ENCODE results near the gene INTS11. TPM values are rescaled to one million over a fixed set of nuclear protein-coding genes. Genes with fewer than 3 reads are reported as not detected.

Gene INTS11
- total and polyA plus RNA-seq, 2 experiments from 2014 or later, result 75.8 to 124 TPM

DNA sequence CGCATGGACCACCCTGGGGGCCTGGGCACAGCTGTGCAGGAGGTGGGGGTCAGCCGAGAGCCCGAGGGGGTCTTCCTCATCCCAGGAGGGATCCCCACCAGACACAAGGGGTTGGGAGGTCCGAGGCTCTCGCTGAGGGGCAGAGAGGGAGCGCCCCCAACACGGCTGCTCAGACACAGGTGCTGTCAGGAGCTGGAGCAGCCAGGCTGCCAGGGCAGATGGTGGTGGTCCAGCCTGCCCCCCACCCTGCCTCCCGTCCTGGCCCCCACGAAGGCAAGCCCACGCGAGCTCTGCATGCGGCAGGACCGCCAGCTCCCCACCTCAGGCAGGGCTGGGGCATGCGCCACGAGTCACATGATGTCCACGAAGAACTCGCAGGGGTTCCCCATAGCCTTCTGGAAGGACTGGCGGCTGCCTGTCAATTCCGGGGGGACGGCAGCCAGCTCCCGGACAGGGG, 11.4 kb upstream of the INTS11 start:
- H3K4me1 ChIP-seq (ENCODE audit: low read depth), result no peaks in the 10 kb centered on the region
- H3K9me3 ChIP-seq (ENCODE audit: low read depth), result no peaks in the 10 kb centered on the region
- no peak overlapping the region for H3K27ac ChIP-seq
- H3K36me3 ChIP-seq, result peaks cover 2% of the 10 kb centered on the region
- no peaks in the 10 kb centered on the region for H3K27me3 ChIP-seq
- no peak for DNase-seq (ENCODE audit: low read depth in 1 of 2, low spot score in 1 of 2)
- TF ChIP-seq, protein P1, sequence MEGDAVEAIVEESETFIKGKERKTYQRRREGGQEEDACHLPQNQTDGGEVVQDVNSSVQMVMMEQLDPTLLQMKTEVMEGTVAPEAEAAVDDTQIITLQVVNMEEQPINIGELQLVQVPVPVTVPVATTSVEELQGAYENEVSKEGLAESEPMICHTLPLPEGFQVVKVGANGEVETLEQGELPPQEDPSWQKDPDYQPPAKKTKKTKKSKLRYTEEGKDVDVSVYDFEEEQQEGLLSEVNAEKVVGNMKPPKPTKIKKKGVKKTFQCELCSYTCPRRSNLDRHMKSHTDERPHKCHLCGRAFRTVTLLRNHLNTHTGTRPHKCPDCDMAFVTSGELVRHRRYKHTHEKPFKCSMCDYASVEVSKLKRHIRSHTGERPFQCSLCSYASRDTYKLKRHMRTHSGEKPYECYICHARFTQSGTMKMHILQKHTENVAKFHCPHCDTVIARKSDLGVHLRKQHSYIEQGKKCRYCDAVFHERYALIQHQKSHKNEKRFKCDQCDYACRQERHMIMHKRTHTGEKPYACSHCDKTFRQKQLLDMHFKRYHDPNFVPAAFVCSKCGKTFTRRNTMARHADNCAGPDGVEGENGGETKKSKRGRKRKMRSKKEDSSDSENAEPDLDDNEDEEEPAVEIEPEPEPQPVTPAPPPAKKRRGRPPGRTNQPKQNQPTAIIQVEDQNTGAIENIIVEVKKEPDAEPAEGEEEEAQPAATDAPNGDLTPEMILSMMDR (IDR thresholded peaks at IDR 0.05; ENCODE audit: low read depth, low read length), result no peak
- H3K4me3 ChIP-seq, result no peak overlapping the region

DNA sequence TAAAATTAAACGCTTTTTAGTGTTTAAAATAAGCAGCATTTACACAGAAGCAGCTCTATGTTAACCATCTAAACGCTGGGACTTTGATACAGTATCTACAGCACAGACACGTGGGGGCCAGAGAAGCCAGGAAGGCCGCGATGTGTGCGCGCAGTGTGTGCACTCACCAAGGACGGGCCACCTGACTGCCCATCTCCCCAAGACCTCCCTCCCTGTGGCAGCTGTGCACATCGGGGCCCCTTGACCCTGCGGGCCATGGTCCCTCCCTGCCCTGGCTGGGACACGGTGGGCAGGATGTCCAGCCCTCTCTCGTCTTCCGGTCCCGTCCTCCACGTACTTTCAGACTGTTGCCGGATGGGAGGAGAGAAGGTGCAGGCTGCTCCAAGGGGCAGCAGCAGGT, 10.8 kb upstream of the INTS11 start:
- H3K27ac ChIP-seq, result no peak overlapping the region
- no peak for DNase-seq (ENCODE audit: low read depth in 1 of 2, low spot score in 1 of 2)
- H3K9me3 ChIP-seq (ENCODE audit: low read depth), result no peaks in the 10 kb centered on the region
- H3K4me3 ChIP-seq, result no peak overlapping the region
- H3K27me3 ChIP-seq, result no peaks in the 10 kb centered on the region
- no peaks in the 10 kb centered on the region for H3K4me1 ChIP-seq (ENCODE audit: low read depth)
- peaks cover 2% of the 10 kb centered on the region for H3K36me3 ChIP-seq
- TF ChIP-seq, protein P1 (IDR thresholded peaks at IDR 0.05; ENCODE audit: low read depth, low read length), result no peak

DNA sequence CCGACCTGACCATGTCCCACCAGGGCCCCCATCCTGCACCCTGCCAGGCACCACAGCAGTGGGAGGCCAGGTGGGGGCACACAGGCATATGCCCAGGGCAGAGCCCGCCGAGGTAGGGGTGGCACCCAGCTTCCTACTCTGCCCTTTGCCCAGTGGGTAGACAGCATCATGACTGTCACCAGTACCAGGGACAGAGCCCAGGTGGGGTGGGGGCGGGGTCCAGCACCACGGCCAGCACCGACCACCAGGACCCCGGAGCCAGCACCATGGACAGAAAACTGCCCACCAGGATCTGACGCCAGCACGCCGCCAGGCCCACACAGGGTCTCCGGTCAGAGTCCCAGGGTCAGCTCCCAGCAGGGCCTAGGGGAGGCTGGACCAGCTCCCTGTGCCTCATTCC, 10.4 kb upstream of the INTS11 start:
- H3K36me3 ChIP-seq, result peaks cover 2% of the 10 kb centered on the region
- H3K27me3 ChIP-seq, result no peaks in the 10 kb centered on the region
- DNase-seq (ENCODE audit: low read depth in 1 of 2, low spot score in 1 of 2), result peak in 1 of 2 donors; percentile 91

DNA sequence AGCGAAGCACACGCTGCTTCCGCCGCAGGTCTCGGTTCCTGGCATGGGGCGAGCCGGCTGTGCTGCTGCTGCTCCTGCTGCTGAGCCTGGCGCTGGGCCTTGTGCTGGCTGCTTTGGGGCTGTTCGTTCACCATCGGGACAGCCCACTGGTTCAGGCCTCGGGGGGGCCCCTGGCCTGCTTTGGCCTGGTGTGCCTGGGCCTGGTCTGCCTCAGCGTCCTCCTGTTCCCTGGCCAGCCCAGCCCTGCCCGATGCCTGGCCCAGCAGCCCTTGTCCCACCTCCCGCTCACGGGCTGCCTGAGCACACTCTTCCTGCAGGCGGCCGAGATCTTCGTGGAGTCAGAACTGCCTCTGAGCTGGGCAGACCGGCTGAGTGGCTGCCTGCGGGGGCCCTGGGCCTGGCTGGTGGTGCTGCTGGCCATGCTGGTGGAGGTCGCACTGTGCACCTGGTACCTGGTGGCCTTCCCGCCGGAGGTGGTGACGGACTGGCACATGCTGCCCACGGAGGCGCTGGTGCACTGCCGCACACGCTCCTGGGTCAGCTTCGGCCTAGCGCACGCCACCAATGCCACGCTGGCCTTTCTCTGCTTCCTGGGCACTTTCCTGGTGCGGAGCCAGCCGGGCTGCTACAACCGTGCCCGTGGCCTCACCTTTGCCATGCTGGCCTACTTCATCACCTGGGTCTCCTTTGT, 9.2 kb upstream of the INTS11 start:
- no peak overlapping the region for H3K27ac ChIP-seq
- no peaks in the 10 kb centered on the region for H3K4me1 ChIP-seq (ENCODE audit: low read depth)
- H3K27me3 ChIP-seq, result no peaks in the 10 kb centered on the region
- no peak overlapping the region for H3K4me3 ChIP-seq
- TF ChIP-seq, protein P1 (IDR thresholded peaks at IDR 0.05; ENCODE audit: low read depth, low read length), result no peak
- DNase-seq (ENCODE audit: low read depth in 1 of 2, low spot score in 1 of 2), result no peak
- H3K9me3 ChIP-seq (ENCODE audit: low read depth), result no peaks in the 10 kb centered on the region
- peaks cover 2% of the 10 kb centered on the region for H3K36me3 ChIP-seq

More for the DNA sequence above, 10.4 kb upstream of the INTS11 start:
- Histone ChIP-seq H3K9me3 (ENCODE audit: low read depth) (no peaks in the 10 kb centered on the region), H3K4me3 (no peak overlapping the region), H3K4me1 (ENCODE audit: low read depth) (no peaks in the 10 kb centered on the region), H3K27ac (no peak overlapping the region)
- TF ChIP-seq, protein P1 (IDR thresholded peaks at IDR 0.05; ENCODE audit: low read depth, low read length), result no peak

DNA sequence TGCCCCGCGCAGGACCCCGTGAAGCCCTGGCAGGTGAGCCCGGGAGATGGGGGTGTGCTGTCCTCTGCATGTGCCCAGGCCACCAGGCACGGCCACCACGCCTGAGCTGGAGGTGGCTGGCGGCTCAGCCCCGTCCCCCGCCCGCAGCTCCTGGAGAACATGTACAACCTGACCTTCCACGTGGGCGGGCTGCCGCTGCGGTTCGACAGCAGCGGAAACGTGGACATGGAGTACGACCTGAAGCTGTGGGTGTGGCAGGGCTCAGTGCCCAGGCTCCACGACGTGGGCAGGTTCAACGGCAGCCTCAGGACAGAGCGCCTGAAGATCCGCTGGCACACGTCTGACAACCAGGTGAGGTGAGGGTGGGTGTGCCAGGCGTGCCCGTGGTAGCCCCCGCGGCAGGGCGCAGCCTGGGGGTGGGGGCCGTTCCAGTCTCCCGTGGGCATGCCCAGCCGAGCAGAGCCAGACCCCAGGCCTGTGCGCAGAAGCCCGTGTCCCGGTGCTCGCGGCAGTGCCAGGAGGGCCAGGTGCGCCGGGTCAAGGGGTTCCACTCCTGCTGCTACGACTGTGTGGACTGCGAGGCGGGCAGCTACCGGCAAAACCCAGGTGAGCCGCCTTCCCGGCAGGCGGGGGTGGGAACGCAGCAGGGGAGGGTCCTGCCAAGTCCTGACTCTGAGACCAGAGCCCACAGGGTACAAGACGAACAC, 8.5 kb upstream of the INTS11 start:
- no peak for DNase-seq (ENCODE audit: low read depth in 1 of 2, low spot score in 1 of 2)
- no peak overlapping the region for H3K4me3 ChIP-seq
- no peaks in the 10 kb centered on the region for H3K27me3 ChIP-seq
- TF ChIP-seq, protein P1 (IDR thresholded peaks at IDR 0.05; ENCODE audit: low read depth, low read length), result no peak
- peaks cover 4% of the 10 kb centered on the region for H3K36me3 ChIP-seq
- H3K27ac ChIP-seq, result no peak overlapping the region
- no peaks in the 10 kb centered on the region for H3K4me1 ChIP-seq (ENCODE audit: low read depth)
- no peaks in the 10 kb centered on the region for H3K9me3 ChIP-seq (ENCODE audit: low read depth)

All from cardiac muscle cell (in vitro differentiated cells and primary cell).